ENCODE data around the gene TAF9B. TPM values are rescaled to one million over a fixed set of nuclear protein-coding genes. Genes with fewer than 3 reads are reported as not detected.

The TAF9B gene
- total RNA-seq, 2 donors from 2014 or later: 44.0 to 53.1 TPM

DNA sequence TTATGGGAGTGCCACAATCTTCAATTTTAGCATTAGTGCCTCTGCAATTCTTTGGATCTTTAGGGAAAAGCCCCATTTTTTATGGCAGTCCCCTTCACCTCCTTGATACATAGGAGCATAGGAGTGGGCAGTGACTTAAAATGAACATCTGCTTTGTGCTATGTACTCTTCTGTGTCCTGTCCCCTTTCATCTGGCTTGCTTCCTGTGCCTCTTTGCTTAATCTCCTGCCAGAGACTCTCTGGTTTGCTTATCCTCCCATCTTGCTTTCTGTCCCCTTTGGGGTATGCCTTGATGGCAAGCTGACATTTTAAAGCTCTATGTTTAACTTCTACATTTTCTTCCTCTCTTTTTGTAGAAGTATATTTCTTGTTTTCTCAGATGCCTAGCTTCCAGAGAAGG, 23.1 kb downstream of the TAF9B start:
- Mint-ChIP-seq H3K36me3 (ENCODE audit: low read depth) (peaks cover 74% of the 10 kb centered on the region), H3K27ac (no peak overlapping the region), H3K4me1 (no peaks in the 10 kb centered on the region), H3K27me3 (ENCODE audit: insufficient read depth) (no peaks in the 10 kb centered on the region), H3K9me3 (peaks cover 50% of the 10 kb centered on the region), H3K4me3 (no peak overlapping the region)
- TF ChIP-seq, protein P1, sequence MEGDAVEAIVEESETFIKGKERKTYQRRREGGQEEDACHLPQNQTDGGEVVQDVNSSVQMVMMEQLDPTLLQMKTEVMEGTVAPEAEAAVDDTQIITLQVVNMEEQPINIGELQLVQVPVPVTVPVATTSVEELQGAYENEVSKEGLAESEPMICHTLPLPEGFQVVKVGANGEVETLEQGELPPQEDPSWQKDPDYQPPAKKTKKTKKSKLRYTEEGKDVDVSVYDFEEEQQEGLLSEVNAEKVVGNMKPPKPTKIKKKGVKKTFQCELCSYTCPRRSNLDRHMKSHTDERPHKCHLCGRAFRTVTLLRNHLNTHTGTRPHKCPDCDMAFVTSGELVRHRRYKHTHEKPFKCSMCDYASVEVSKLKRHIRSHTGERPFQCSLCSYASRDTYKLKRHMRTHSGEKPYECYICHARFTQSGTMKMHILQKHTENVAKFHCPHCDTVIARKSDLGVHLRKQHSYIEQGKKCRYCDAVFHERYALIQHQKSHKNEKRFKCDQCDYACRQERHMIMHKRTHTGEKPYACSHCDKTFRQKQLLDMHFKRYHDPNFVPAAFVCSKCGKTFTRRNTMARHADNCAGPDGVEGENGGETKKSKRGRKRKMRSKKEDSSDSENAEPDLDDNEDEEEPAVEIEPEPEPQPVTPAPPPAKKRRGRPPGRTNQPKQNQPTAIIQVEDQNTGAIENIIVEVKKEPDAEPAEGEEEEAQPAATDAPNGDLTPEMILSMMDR (conservative IDR thresholded peaks at IDR 0.05): no peak
- no peaks in the 10 kb centered on the region for H3K9me3 ChIP-seq (ENCODE audit: control insufficient read depth, low read length)
- peaks cover 4% of the 10 kb centered on the region for H3K4me1 ChIP-seq (ENCODE audit: control insufficient read depth, insufficient read depth, low read length)
- H3K9ac ChIP-seq (ENCODE audit: extremely low read depth, low read length, poor library complexity, severe bottlenecking): no peak overlapping the region
- H3K27ac ChIP-seq (ENCODE audit: low read depth, low read length): no peak overlapping the region
- H3K4me3 ChIP-seq (ENCODE audit: low read length): no peak overlapping the region
- H3K36me3 ChIP-seq (ENCODE audit: control insufficient read depth, insufficient read depth, low read length): peaks cover 96% of the 10 kb centered on the region
- no peak for DNase-seq
- no peaks in the 10 kb centered on the region for H3K27me3 ChIP-seq (ENCODE audit: control insufficient read depth, insufficient read depth, low read length, poor library complexity, severe bottlenecking)

DNA sequence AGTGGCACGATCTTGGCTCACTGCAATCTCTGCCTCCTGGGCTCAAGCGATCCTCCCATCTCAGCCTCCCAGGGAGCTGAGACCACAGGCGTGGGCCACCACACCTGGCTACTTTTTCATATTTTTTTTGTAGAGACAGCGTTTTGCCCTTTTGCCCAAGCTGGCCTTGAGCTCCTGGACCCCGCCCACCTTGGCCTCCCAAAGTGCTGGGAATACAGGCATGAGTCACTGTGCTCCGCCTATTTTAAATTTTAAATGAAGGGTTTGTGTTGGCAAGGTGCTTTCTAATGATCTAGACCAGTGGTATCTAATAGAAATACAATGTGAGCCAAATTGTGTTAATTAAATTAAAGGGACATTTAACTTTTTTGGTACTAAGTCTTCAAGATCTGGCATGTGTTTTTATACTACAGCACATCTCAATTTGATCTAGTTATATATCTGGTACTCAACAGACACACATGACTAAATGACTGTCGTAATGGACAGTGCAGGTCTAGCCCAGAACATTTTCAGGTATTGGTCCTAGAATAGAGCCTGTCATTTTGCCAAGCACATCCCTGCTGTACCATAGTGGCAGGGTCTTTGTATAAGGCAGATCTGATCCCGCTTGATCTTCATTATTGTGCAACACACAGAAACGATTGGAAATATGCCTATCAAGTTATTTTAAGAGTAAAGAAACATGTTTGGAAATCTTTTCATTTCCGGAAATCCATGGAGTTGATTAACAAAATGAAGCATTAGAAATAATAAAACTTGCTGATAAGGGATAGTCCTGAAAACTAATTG, 28.1 kb downstream of the TAF9B start:
- no peak overlapping the region for H3K9ac ChIP-seq (ENCODE audit: extremely low read depth, low read length, poor library complexity, severe bottlenecking)
- H3K4me3 ChIP-seq (ENCODE audit: low read length): no peak overlapping the region
- Mint-ChIP-seq H3K9me3 (peaks cover 48% of the 10 kb centered on the region), H3K27me3 (ENCODE audit: insufficient read depth) (no peaks in the 10 kb centered on the region), H3K4me3 (no peak overlapping the region), H3K27ac (no peak overlapping the region), H3K36me3 (ENCODE audit: low read depth) (peaks cover 47% of the 10 kb centered on the region), H3K4me1 (peaks cover 5% of the 10 kb centered on the region)
- peaks cover 6% of the 10 kb centered on the region for H3K4me1 ChIP-seq (ENCODE audit: control insufficient read depth, insufficient read depth, low read length)
- H3K9me3 ChIP-seq (ENCODE audit: control insufficient read depth, low read length): no peaks in the 10 kb centered on the region
- H3K27me3 ChIP-seq (ENCODE audit: control insufficient read depth, insufficient read depth, low read length, poor library complexity, severe bottlenecking): no peaks in the 10 kb centered on the region
- WGBS, 2 experiments (ENCODE audit: insufficient coverage in 1 of 2, insufficient read length in 1 of 2): 91 to 100% methylated on average over 1 to 10 of the region's 10 CpGs
- DNase-seq: no peak
- H3K27ac ChIP-seq (ENCODE audit: low read depth, low read length): no peak overlapping the region
- peaks cover 53% of the 10 kb centered on the region for H3K36me3 ChIP-seq (ENCODE audit: control insufficient read depth, insufficient read depth, low read length)
- TF ChIP-seq, protein P1 (conservative IDR thresholded peaks at IDR 0.05): no peak

DNA sequence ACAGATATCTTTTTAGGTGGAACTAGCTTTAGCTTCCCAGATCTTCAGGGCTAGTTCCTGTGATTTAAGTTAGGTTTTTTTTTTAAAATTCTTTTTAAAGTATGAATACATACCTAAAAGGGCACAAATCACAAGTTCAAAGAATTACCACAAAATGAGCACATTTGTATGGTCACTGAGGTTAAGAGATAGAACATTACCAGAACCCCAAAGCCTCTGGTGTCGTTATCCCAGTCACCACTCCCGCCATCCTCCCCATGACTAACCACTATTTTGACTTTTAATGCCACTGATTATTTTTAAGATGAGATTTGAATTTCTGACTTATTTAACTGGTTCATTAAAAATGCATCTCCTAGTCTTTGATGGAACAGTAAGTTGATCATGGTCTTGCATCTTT, 30.0 kb downstream of the TAF9B start:
- H3K27me3 Mint-ChIP-seq (ENCODE audit: insufficient read depth): no peaks in the 10 kb centered on the region
- no peak overlapping the region for H3K9ac ChIP-seq (ENCODE audit: extremely low read depth, low read length, poor library complexity, severe bottlenecking)
- no peaks in the 10 kb centered on the region for H3K9me3 ChIP-seq (ENCODE audit: control insufficient read depth, low read length)
- no peak overlapping the region for H3K4me3 ChIP-seq (ENCODE audit: low read length)
- H3K9me3 Mint-ChIP-seq: peaks cover 44% of the 10 kb centered on the region
- WGBS, 2 experiments (ENCODE audit: insufficient coverage in 1 of 2, insufficient read length in 1 of 2): no CpG with 5 or more reads among the region's 2 CpGs
- H3K4me3 Mint-ChIP-seq: no peak overlapping the region
- no peaks in the 10 kb centered on the region for H3K27me3 ChIP-seq (ENCODE audit: control insufficient read depth, insufficient read depth, low read length, poor library complexity, severe bottlenecking)
- no peak overlapping the region for H3K27ac ChIP-seq (ENCODE audit: low read depth, low read length)
- H3K36me3 ChIP-seq (ENCODE audit: control insufficient read depth, insufficient read depth, low read length): peaks cover 38% of the 10 kb centered on the region
- TF ChIP-seq, protein P1 (conservative IDR thresholded peaks at IDR 0.05): no peak
- no peak for DNase-seq
- peaks cover 9% of the 10 kb centered on the region for H3K4me1 Mint-ChIP-seq
- H3K27ac Mint-ChIP-seq: no peak overlapping the region
- H3K36me3 Mint-ChIP-seq (ENCODE audit: low read depth): peaks cover 30% of the 10 kb centered on the region
- H3K4me1 ChIP-seq (ENCODE audit: control insufficient read depth, insufficient read depth, low read length): peaks cover 6% of the 10 kb centered on the region
